NCI-H2081 treated with DMSO at 0.1 percent for 48 hours (cell line): ENCODE measurements around the gene LRP5.
"Not testable (repeated sequence)": the region's sequence is repeated elsewhere in the genome, so short reads cannot be mapped to it uniquely, and the experiment has no call there.

Experiments used
- DNase-seq: peaks from one replicate; lab custom pipeline; 2025; lab: John Stamatoyannopoulos, UW

Gene LRP5

DNA sequence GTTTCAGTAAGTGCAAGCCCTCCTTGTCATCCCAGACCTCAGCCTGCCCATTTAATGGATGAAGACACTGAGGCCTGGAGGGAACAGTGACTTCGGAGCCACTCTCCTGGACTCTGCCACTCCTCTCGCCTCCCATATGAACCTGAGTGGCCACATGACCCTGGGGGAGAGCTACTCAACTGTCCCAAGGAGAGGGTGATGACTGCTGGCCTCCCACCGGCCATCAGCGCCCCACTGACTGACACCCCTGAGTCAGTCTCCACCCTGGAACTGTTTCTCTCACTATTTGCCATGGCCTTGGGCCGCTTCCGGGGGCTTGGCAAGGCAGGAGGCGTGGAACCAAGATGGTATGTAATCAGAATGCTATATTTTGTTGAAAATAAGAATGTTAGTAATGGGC, 17.1 kb downstream of the LRP5 start:
- no peak for DNase-seq

GRCh38 chr11:68329978-68330699, 17.7 kb downstream of the LRP5 start:
- DNase-seq = no peak

GRCh38 chr11:68330700-68331337, 18.4 kb downstream of the LRP5 start:
- DNase-seq = no peak

- DNase-seq = no peak
These were observed 19.1 kb downstream of the LRP5 start for GRCh38 chr11:68331338-68331947.

DNA sequence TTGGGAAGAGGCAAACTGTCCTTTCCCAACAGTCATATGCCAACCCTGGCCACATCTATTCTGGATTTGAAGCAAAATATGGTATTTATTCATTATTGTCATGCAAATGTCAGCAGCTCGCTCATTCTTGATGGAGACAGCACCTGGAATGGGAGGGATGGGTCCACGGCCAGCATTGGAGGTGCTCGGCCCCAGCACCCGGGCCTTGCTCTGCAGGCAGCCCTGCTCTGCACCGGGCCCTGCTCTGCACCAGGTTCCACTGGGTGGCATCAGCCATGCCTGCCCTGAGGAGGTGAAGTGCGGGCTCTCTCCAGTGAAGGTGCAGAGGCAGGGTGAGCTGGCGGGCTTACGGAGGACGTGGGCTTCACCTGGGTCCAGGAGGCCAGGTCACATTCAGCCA, 19.8 kb downstream of the LRP5 start:
- DNase-seq = no peak

GRCh38 chr11:68333173-68333572, 20.8 kb downstream of the LRP5 start:
- no peak for DNase-seq

GRCh38 chr11:68334923-68335322, 22.5 kb downstream of the LRP5 start:
- DNase-seq = no peak

DNA sequence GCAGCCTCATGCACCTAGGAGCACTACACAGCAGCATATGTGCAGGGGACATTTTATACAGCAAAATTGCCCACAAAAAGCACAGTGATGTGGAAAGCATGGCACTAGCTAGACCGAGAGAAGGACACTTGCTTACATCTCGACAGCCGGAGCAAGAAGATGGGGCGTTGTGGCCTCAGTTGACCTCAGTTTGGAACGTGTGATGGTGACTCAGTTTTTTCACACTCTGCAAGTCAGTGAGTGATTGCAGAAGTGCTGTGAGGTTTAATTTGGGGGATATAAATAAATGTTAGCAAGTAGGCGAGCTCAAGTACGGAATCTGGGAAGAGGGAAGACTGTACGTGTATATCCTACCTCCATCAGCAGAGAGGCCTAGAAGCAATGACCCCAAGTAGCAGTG, 23.3 kb downstream of the LRP5 start:
- no peak for DNase-seq

GRCh38 chr11:68336716-68337115, 24.3 kb downstream of the LRP5 start:
- no peak for DNase-seq

DNA sequence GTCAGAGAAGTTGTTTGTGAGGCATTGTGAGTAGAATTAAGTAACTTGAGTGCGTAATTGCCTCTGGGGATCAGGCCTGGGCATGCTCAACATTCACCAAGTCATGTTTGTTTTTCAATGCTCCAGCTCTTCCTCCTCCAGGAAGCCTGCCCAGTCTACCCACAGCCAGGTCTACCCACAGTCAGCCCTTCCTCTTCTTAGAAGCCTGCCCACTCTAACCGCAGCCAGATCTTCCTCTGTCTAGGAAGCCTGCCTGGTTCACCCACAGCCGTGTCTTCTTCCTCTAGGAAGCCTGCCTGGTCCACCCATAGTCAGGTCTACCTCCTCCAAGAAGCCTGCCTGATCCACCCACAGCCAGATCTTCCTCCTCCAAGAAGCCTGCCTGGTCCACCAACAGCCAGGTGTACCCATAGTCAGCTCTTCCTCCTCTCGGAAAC, 25.0 kb downstream of the LRP5 start:
- DNase-seq = no peak

GRCh38 chr11:68338051-68338780, 25.8 kb downstream of the LRP5 start:
- no peak for DNase-seq

- DNase-seq = no peak
These were observed 27.8 kb downstream of the LRP5 start for GRCh38 chr11:68340003-68340767.

DNA sequence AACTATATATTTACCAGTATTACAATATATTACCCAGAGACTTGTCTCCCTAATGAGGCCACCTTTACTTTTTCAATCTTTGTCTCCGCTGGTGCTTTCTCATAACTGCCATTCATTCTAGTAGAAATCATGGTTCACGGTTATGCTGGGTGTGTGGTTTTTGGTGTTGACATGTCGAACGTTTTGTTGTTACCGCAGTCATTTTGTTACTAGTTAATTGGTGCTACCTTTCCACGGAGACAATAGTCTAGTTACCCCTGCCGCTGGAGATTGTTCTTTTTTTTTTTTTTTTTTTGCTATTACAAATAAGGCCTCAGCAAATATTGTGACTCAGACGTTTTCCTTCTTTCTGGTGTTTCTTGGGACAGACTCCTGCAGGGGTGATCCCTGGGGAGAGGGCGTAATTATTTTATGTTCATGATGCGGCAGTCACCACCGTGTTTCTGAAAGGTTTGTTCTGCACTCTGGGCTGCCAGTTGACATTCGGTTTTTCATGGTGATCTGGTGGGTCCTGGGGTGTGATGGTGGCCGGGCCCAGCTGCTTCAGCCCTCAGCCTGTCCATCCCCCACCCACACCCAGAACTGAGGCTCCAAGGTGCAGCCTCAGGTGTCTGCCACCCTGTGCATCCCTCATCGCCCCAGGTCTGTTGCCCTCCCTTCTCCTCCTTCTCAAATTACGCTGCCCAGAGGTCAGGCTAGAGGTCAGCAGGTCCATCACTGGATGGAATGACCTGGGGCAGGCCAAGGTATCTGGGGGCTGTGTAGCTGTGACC, 28.6 kb downstream of the LRP5 start:
- DNase-seq = no peak

GRCh38 chr11:68341557-68342458, 29.4 kb downstream of the LRP5 start:
- DNase-seq = no peak

DNA sequence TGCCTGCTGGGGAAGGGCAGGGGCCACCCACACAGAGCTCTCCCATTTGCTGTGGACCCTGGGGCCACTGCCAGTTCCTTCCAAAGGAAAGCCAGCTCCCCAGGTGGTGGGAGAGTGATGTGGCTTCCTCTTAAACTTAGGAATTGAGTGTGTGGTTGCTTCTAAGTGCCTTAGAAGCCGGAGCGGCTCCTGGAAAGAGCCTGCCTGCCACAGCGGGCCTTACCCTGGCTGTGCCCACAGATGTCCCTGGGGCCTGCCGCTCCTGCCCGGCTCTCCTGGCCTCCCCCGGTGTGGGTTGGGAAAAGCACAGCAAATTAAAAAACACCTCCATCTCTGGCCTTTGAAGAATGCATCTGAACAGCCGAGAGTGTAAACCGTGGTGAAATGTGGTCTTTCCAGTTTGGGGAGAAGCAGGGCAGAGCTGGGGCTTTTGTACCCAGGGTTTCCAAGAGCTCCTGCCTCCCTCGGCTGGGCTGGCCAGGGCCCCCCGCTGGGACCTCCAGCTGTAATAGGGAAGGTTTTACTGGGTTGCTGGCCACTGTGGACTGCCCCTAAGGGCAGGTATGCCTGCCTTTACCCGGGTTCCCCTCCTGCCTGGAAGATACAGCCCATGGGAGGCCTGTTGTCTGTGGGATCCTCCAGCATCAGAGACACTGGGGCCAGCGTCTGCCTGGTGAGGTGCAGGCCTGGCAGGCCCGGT, 30.2 kb downstream of the LRP5 start:
- DNase-seq = no peak

DNA sequence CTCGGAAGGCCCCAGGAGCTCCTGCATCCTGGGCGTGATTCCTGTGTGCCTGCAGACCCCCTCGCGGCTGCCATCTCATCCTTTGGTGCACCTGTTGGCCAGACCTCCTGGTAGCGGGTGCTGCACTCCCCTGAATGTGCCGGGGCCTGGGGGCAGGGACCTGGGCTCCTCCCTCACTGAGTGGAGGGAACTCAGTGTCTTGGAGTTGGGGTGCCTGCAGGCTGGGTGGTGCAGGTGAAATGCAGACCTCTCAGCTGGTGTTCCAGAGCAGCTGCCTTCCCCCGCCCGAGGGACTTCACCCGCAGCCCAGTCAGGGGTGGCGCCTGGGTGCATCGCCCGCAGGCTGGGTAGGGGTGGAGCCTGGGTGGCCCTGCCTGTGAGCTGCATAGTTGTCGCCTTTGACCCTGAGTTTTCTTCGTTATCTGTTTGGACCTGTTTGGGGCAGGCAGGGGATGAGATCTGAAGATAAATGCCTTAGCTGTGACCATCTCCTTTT, 31.4 kb downstream of the LRP5 start:
- no peak for DNase-seq

- DNase-seq = not testable (repeated sequence)
These were observed 32.4 kb downstream of the LRP5 start for GRCh38 chr11:68344821-68345220.

DNA sequence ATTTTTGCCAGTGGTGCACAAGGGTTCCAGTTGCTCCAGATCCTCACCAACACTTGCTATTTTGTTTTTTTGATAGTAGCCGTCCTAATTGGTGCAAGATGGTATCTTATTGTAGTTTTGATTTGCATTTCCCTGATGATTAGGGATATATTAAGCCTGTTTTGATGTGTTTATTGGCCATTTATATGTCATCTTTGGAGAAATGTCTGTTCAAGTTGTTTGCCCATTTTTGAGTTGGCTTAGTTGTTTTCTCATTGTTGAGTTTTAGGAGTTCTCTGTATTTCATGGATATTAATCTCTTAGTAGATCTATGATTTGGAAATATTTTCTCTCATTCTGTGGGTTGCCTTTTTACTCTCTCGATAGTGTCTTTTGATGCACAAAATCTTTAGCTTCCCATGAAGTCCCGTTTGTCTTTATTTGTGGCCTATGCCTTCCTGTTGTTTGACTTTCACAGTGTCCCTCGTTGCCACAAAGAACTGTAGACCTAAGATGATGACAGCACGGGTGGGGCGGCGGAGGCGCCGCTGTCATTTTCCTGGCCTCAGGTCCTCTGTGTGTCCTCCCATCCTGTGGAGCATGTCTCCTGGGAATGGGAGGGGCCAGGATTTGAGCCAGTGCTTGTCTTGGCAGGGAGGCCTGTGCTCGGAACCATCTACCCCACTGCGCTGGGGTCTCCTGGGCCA, 33.5 kb downstream of the LRP5 start:
- DNase-seq = no peak

DNA sequence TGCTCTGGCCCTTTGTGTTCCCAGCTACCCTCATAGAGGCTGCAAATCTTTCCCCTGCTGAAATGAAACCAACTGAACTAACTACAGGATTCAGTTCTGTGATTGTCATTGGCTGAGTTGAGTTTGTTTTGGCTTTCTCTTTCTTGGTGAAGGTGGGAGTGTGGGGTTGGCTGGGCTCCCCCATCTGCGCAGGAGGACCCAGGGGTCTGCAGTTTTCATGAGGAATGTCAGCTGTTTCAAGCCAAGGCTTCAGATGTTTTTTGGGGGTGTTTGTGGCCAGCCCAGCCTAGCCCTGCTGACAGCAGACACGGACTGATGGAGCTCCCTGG, 34.0 kb downstream of the LRP5 start:
- DNase-seq = no peak
